ENCODE data around the gene CUX1. TPM values are rescaled to one million over a fixed set of nuclear protein-coding genes. Genes with fewer than 3 reads are reported as not detected.
"Not testable (repeated sequence)": the region's sequence is repeated elsewhere in the genome, so short reads cannot be mapped to it uniquely, and the experiment has no call there.

The CUX1 gene
- total RNA-seq, 1 donor from 2014 or later, result 118 TPM

DNA sequence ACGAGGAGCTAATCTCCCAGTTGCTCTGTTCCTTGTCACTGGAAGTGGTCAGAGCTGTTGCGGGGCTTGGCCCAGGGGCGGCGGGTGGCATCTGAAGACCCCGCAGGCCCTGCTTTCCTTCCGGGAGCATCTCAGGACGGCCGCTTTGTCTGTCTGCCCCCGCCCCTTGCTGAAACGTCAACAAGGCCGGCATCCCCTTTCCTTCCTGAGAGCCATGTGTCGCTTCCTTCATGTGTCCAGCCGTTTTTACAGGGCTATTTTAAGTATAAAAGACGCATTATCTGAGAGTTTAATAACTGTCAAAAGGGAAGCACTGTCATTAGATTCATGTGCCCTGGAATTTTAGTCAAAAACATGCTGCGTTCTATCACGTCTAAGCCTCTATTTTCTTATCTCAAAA lies 110.4 kb downstream of the CUX1 start:
- peaks cover 40% of the 10 kb centered on the region for H3K4me1 Mint-ChIP-seq (ENCODE audit: low read depth)
- TF ChIP-seq, protein P1, sequence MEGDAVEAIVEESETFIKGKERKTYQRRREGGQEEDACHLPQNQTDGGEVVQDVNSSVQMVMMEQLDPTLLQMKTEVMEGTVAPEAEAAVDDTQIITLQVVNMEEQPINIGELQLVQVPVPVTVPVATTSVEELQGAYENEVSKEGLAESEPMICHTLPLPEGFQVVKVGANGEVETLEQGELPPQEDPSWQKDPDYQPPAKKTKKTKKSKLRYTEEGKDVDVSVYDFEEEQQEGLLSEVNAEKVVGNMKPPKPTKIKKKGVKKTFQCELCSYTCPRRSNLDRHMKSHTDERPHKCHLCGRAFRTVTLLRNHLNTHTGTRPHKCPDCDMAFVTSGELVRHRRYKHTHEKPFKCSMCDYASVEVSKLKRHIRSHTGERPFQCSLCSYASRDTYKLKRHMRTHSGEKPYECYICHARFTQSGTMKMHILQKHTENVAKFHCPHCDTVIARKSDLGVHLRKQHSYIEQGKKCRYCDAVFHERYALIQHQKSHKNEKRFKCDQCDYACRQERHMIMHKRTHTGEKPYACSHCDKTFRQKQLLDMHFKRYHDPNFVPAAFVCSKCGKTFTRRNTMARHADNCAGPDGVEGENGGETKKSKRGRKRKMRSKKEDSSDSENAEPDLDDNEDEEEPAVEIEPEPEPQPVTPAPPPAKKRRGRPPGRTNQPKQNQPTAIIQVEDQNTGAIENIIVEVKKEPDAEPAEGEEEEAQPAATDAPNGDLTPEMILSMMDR (IDR thresholded peaks at IDR 0.05), result no peak
- peak; percentile 58 for DNase-seq (ENCODE audit: low spot score)
- no peaks in the 10 kb centered on the region for H3K27me3 Mint-ChIP-seq (ENCODE audit: low read depth)
- peaks cover 4% of the 10 kb centered on the region for H3K36me3 Mint-ChIP-seq (ENCODE audit: low read depth)
- no peak overlapping the region for H3K4me3 Mint-ChIP-seq (ENCODE audit: unreplicated experiment)
- peaks cover 4% of the 10 kb centered on the region for H3K9me3 Mint-ChIP-seq (ENCODE audit: low read depth)
- no peak overlapping the region for H3K27ac Mint-ChIP-seq (ENCODE audit: unreplicated experiment)

DNA sequence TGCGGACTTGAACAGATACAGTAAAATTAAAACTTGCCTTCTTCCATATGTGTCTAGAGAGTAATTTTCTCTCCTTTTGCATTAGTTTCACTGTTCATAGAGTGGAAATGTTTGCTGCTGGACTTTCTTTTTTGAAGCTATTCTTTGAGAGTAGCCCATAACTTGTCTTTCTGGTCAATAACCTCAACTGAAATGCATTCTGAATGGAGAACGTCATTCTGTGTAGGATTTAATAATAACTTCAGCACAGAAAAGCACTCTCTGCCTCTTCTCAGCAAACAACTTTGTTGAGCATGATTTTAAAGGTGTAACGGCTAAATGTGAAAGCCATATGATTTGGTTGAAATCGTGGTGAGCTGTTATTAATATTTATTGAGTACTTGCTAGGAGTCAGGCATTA lies 111.8 kb downstream of the CUX1 start:
- Mint-ChIP-seq H3K4me3 (ENCODE audit: unreplicated experiment) (no peak overlapping the region), H3K27me3 (ENCODE audit: low read depth) (no peaks in the 10 kb centered on the region), H3K9me3 (ENCODE audit: low read depth) (peaks cover 4% of the 10 kb centered on the region), H3K4me1 (ENCODE audit: low read depth) (peaks cover 40% of the 10 kb centered on the region), H3K36me3 (ENCODE audit: low read depth) (peaks cover 4% of the 10 kb centered on the region), H3K27ac (ENCODE audit: unreplicated experiment) (no peak overlapping the region)
- DNase-seq (ENCODE audit: low spot score), result no peak
- TF ChIP-seq, protein P1 (IDR thresholded peaks at IDR 0.05), result no peak

DNA sequence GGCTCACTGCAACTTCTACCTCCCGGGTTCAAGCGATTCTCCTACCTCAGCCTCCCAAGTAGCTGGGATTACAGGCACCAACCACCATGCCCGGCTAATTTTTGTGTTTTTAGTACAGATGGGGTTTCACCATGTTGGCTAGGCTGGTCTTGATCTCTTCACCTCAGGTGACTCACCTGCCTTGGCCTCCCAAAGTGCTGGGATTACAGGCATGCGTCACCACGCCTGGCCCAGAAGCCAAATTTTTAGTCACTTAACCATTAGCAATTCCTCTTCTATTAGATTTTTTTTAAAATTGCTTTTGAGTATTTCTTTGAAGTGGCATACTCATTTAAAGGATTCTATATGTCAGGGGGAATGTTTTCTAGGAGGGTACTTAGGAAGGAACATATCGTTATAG lies 112.5 kb downstream of the CUX1 start:
- H3K36me3 Mint-ChIP-seq (ENCODE audit: low read depth); H3K9me3 Mint-ChIP-seq (ENCODE audit: low read depth); H3K4me3 Mint-ChIP-seq (ENCODE audit: unreplicated experiment); H3K27ac Mint-ChIP-seq (ENCODE audit: unreplicated experiment); DNase-seq (ENCODE audit: low spot score); H3K27me3 Mint-ChIP-seq (ENCODE audit: low read depth): not testable (repeated sequence)
- H3K4me1 Mint-ChIP-seq (ENCODE audit: low read depth), result peaks cover 42% of the 10 kb centered on the region

DNA sequence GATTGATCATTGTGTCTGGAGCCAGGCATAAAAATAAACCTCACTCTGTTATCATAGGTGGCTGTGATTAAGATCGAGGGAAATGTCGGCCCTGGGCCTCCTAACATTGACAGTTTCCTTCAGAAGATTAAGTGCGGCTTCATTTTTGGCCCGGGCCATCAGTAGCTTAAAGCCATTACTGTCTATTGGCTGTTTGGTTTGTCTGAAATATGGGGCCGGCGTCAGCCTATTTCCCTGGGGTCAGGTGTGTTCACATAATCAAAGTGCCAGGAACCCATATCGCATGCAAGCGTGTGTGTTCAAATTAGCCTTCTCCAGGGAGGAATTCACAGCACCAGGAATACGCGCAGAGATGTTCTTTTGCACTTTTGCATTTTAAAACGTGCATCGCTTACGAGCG lies 114.7 kb downstream of the CUX1 start:
- Mint-ChIP-seq H3K9me3 (ENCODE audit: low read depth) (peaks cover 4% of the 10 kb centered on the region), H3K27ac (ENCODE audit: unreplicated experiment) (no peak overlapping the region), H3K4me3 (ENCODE audit: unreplicated experiment) (no peak overlapping the region), H3K4me1 (ENCODE audit: low read depth) (peaks cover 59% of the 10 kb centered on the region), H3K27me3 (ENCODE audit: low read depth) (no peaks in the 10 kb centered on the region), H3K36me3 (ENCODE audit: low read depth) (peaks cover 4% of the 10 kb centered on the region)
- peak; percentile 39 for DNase-seq (ENCODE audit: low spot score)
- TF ChIP-seq, protein P1 (IDR thresholded peaks at IDR 0.05), result no peak

DNA sequence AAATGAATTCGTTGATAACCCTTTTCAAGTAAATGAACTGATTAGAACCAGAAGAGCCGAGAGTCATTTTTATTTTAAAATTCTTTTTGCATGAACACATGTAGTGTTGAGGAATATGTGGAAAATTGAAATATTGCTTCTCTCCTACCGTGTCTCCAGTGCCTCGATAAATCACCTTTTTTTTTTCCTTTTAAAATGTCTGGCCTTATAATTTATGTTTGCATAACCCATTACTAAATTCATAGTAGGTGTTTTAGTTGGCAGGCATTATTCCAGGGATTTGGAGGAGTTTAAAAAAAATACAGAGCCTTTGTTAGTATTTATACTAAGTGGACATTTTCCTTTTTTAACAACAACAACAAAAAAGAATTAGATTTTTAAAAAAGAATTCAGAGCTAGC lies 115.6 kb downstream of the CUX1 start:
- Mint-ChIP-seq H3K9me3 (ENCODE audit: low read depth) (peaks cover 4% of the 10 kb centered on the region), H3K36me3 (ENCODE audit: low read depth) (peaks cover 4% of the 10 kb centered on the region), H3K4me3 (ENCODE audit: unreplicated experiment) (no peak overlapping the region), H3K4me1 (ENCODE audit: low read depth) (peaks cover 61% of the 10 kb centered on the region), H3K27ac (ENCODE audit: unreplicated experiment) (no peak overlapping the region), H3K27me3 (ENCODE audit: low read depth) (no peaks in the 10 kb centered on the region)
- TF ChIP-seq, protein P1 (IDR thresholded peaks at IDR 0.05), result no peak
- no peak for DNase-seq (ENCODE audit: low spot score)

DNA sequence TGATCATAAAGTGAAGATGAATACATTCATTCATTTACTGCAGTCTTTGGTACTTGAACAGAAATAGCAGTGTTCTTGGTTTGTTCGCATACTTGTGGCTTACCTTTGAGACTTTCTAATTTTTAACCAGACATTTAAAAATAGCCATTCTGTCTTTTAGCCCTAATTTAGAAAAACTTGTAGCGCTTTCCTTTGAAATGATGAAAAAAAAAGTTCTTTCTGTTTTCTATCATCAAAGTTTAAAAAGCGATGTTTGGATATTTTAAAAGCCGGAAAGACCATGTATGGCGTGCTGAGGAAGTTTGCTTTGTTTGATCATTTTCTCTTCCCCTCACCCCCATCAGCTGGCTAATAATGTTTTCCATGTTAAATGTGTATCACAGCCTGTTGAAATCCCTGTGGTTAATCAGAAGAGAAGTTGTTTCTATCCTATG lies 116.3 kb downstream of the CUX1 start:
- Mint-ChIP-seq H3K27me3 (ENCODE audit: low read depth) (no peaks in the 10 kb centered on the region), H3K36me3 (ENCODE audit: low read depth) (peaks cover 4% of the 10 kb centered on the region), H3K9me3 (ENCODE audit: low read depth) (peaks cover 4% of the 10 kb centered on the region), H3K4me1 (ENCODE audit: low read depth) (peaks cover 61% of the 10 kb centered on the region), H3K4me3 (ENCODE audit: unreplicated experiment) (peak overlapping the region; percentile 17), H3K27ac (ENCODE audit: unreplicated experiment) (peak overlapping the region; percentile 80)
- no peak for DNase-seq (ENCODE audit: low spot score)
- TF ChIP-seq, protein P1 (IDR thresholded peaks at IDR 0.05), result no peak
